GM12864 (cell line): ENCODE measurements around the gene GNAI2.

ENCODE experiments used
- DNase-seq: peaks from one replicate; pipeline ENCODE4 v3.0.0-alpha.2; 2011; ENCODE audit warnings: low read depth
- H3K4me3 ChIP-seq: 2 replicates; pipeline ENCODE4 v1.5.1; 2011; ENCODE audit warnings: mild to moderate bottlenecking, low read depth, low read length, control low read depth
- TF ChIP-seq, protein P1 (sequence below): IDR thresholded peaks from 2 replicates; pipeline ENCODE4 v1.5.1; 2011; ENCODE audit warnings: low read depth, mild to moderate bottlenecking, moderate library complexity, low read length, control low read depth, inconsistent platforms; ENCODE audit errors: missing control alignments

Gene GNAI2

GRCh38 chr3:50273689-50274065 lies 37.7 kb downstream of the GNAI2 start:
- no peak overlapping the region for H3K4me3 ChIP-seq
- no peak for DNase-seq
- TF ChIP-seq, protein P1, sequence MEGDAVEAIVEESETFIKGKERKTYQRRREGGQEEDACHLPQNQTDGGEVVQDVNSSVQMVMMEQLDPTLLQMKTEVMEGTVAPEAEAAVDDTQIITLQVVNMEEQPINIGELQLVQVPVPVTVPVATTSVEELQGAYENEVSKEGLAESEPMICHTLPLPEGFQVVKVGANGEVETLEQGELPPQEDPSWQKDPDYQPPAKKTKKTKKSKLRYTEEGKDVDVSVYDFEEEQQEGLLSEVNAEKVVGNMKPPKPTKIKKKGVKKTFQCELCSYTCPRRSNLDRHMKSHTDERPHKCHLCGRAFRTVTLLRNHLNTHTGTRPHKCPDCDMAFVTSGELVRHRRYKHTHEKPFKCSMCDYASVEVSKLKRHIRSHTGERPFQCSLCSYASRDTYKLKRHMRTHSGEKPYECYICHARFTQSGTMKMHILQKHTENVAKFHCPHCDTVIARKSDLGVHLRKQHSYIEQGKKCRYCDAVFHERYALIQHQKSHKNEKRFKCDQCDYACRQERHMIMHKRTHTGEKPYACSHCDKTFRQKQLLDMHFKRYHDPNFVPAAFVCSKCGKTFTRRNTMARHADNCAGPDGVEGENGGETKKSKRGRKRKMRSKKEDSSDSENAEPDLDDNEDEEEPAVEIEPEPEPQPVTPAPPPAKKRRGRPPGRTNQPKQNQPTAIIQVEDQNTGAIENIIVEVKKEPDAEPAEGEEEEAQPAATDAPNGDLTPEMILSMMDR: no peak

DNA sequence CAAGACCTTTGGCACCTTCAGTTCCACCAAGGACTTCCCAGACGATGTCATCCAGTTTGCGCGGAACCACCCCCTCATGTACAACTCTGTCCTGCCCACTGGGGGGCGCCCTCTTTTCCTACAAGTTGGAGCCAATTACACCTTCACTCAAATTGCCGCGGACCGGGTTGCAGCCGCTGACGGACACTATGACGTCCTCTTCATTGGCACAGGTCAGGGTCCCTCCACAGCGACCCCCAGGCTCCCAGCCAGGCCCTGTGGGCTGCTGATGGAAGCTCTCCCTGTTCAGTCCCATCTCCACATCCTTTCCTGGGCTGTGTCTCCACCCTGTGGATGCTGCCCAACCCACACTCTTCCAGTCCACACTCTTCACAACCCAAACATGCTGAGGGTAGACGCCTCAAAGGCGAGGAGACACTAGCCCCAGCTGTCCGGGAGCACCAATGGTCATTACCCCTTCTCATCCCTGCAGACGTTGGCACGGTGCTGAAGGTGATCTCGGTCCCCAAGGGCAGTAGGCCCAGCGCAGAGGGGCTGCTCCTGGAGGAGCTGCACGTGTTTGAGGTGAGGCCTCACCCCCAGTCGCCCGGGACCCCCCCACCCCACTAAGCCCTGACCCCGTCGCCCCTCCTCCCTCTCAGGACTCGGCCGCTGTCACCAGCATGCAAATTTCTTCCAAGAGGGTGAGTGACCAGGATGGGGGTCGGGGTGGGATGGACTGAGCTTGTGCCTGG lies 38.5 kb downstream of the GNAI2 start:
- TF ChIP-seq, protein P1: peak; percentile 80
- peak; percentile 34 for DNase-seq
- no peak overlapping the region for H3K4me3 ChIP-seq

GRCh38 chr3:50275141-50275995 lies 39.4 kb downstream of the GNAI2 start:
- TF ChIP-seq, protein P1: no peak
- DNase-seq: no peak
- H3K4me3 ChIP-seq: no peak overlapping the region

GRCh38 chr3:50275996-50276761 lies 40.2 kb downstream of the GNAI2 start:
- no peak overlapping the region for H3K4me3 ChIP-seq
- no peak for DNase-seq
- TF ChIP-seq, protein P1: no peak

DNA sequence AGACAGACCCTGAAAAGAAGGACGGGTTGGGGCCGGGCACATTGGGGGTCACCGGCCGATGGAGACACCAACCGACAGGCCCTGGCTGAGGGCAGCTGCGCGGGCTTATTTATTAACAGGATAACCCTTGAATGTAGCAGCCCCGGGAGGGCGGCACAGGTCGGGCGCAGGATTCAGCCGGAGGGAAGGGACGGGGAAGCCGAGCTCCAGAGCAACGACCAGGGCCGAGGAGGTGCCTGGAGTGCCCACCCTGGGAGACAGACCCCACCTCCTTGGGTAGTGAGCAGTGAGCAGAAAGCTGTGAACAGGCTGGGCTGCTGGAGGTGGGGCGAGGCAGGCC lies 40.7 kb downstream of the GNAI2 start:
- TF ChIP-seq, protein P1: no peak
- no peak for DNase-seq
- H3K4me3 ChIP-seq: no peak overlapping the region

GRCh38 chr3:50278123-50278879 lies 42.3 kb downstream of the GNAI2 start:
- DNase-seq: no peak
- TF ChIP-seq, protein P1: no peak
- H3K4me3 ChIP-seq: no peak overlapping the region
